ENCODE data around the gene TSSK1B.

DNA sequence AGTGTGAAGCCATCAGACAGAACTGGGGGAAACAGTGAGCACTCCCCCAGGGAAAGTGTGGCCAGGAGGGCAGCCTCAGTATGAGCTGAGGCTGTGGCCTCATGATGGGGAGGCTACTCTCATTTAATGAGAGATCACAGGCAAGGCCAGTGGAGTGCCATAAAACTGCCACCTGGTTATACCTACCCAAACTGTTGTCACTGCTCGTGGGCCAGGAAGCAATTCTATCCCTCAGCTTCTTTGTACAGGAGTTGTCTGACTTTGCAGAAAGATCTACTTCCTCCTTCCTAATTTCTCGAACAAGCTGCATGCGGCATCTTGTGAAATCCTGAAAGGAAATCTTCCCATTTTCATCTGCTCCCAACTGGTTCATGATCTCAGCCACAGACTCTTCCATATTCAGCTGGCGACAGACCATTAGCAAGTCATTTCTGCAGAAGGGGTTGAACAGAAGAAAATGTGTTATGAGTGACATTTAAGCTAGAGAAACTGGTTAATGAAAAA, 50.0 kb downstream of the TSSK1B start:
- no peak for TF ChIP-seq ELF1 (IDR thresholded peaks at IDR 0.05; ENCODE audit: borderline replicate concordance, low read depth)
- TF ChIP-seq, protein P1, sequence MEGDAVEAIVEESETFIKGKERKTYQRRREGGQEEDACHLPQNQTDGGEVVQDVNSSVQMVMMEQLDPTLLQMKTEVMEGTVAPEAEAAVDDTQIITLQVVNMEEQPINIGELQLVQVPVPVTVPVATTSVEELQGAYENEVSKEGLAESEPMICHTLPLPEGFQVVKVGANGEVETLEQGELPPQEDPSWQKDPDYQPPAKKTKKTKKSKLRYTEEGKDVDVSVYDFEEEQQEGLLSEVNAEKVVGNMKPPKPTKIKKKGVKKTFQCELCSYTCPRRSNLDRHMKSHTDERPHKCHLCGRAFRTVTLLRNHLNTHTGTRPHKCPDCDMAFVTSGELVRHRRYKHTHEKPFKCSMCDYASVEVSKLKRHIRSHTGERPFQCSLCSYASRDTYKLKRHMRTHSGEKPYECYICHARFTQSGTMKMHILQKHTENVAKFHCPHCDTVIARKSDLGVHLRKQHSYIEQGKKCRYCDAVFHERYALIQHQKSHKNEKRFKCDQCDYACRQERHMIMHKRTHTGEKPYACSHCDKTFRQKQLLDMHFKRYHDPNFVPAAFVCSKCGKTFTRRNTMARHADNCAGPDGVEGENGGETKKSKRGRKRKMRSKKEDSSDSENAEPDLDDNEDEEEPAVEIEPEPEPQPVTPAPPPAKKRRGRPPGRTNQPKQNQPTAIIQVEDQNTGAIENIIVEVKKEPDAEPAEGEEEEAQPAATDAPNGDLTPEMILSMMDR (IDR thresholded peaks at IDR 0.05 in 2 of 3, conservative IDR thresholded peaks at IDR 0.05 in 1 of 3; ENCODE audit: borderline replicate concordance in 1 of 3, insufficient read depth in 1 of 3, low read depth in 2 of 3, low read length in 2 of 3), result no peak
- TF ChIP-seq, protein P2, sequence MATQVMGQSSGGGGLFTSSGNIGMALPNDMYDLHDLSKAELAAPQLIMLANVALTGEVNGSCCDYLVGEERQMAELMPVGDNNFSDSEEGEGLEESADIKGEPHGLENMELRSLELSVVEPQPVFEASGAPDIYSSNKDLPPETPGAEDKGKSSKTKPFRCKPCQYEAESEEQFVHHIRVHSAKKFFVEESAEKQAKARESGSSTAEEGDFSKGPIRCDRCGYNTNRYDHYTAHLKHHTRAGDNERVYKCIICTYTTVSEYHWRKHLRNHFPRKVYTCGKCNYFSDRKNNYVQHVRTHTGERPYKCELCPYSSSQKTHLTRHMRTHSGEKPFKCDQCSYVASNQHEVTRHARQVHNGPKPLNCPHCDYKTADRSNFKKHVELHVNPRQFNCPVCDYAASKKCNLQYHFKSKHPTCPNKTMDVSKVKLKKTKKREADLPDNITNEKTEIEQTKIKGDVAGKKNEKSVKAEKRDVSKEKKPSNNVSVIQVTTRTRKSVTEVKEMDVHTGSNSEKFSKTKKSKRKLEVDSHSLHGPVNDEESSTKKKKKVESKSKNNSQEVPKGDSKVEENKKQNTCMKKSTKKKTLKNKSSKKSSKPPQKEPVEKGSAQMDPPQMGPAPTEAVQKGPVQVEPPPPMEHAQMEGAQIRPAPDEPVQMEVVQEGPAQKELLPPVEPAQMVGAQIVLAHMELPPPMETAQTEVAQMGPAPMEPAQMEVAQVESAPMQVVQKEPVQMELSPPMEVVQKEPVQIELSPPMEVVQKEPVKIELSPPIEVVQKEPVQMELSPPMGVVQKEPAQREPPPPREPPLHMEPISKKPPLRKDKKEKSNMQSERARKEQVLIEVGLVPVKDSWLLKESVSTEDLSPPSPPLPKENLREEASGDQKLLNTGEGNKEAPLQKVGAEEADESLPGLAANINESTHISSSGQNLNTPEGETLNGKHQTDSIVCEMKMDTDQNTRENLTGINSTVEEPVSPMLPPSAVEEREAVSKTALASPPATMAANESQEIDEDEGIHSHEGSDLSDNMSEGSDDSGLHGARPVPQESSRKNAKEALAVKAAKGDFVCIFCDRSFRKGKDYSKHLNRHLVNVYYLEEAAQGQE (IDR thresholded peaks at IDR 0.05; ENCODE audit: low read depth), result no peak
- TF ChIP-seq EZH2 (IDR thresholded peaks at IDR 0.05), result no peak
- TF ChIP-seq YY1 (IDR thresholded peaks at IDR 0.05; ENCODE audit: extremely low read depth, insufficient replicate concordance, low read depth, low read length), result no peak
- no peak for TF ChIP-seq SIN3A (IDR thresholded peaks at IDR 0.05; ENCODE audit: low read depth)
- TF ChIP-seq EZH2phosphoT487 (IDR thresholded peaks at IDR 0.05; ENCODE audit: borderline replicate concordance), result no peak
- no peak for TF ChIP-seq POLR2AphosphoS5 (IDR thresholded peaks at IDR 0.05; ENCODE audit: low read depth, low read length)
- TF ChIP-seq POLR2A (IDR thresholded peaks at IDR 0.05; ENCODE audit: borderline replicate concordance, extremely low read depth, insufficient read depth, insufficient read length), result no peak
- no peak for TF ChIP-seq ZNF274 (IDR thresholded peaks at IDR 0.05; ENCODE audit: low read depth, low read length)
- TF ChIP-seq CEBPB (IDR thresholded peaks at IDR 0.05; ENCODE audit: low read depth), result no peak
- TF ChIP-seq, protein P3, sequence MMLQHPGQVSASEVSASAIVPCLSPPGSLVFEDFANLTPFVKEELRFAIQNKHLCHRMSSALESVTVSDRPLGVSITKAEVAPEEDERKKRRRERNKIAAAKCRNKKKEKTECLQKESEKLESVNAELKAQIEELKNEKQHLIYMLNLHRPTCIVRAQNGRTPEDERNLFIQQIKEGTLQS (IDR thresholded peaks at IDR 0.05), result no peak
- TF ChIP-seq, protein P4, sequence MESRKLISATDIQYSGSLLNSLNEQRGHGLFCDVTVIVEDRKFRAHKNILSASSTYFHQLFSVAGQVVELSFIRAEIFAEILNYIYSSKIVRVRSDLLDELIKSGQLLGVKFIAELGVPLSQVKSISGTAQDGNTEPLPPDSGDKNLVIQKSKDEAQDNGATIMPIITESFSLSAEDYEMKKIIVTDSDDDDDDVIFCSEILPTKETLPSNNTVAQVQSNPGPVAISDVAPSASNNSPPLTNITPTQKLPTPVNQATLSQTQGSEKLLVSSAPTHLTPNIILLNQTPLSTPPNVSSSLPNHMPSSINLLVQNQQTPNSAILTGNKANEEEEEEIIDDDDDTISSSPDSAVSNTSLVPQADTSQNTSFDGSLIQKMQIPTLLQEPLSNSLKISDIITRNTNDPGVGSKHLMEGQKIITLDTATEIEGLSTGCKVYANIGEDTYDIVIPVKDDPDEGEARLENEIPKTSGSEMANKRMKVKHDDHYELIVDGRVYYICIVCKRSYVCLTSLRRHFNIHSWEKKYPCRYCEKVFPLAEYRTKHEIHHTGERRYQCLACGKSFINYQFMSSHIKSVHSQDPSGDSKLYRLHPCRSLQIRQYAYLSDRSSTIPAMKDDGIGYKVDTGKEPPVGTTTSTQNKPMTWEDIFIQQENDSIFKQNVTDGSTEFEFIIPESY (IDR thresholded peaks at IDR 0.05; ENCODE audit: extremely low read depth, insufficient replicate concordance, low read length), result no peak
- TF ChIP-seq RAD21 (IDR thresholded peaks at IDR 0.05; ENCODE audit: low read depth), result no peak

Data from HCT116 (cell line).